Measurements from ENCODE around the gene SEC11A.

The SEC11A gene

GRCh38 chr15:84659904-84660781, 55.8 kb downstream of the SEC11A start:
- Histone ChIP-seq H3K27ac (ENCODE audit: low read depth, low read length) (no peak overlapping the region), H3K9ac (ENCODE audit: low read length in 5 of 5) (no peak overlapping the region), H3K9me3 (ENCODE audit: control insufficient read depth in 5 of 5, low read length in 5 of 5) (no peaks in the 10 kb centered on the region), H3K36me3 (ENCODE audit: control insufficient read depth in 5 of 5, insufficient read depth in 5 of 5, low read length in 5 of 5) (peaks cover 0 to 6% (median 3%) of the 10 kb centered on the region in 5 donors), H3K4me3 (ENCODE audit: low read depth in 1 of 5, low read length in 5 of 5) (no peak overlapping the region), H3K4me1 (ENCODE audit: control insufficient read depth in 5 of 5, insufficient read depth in 5 of 5, low read length in 5 of 5) (peaks cover 2 to 41% (median 30%) of the 10 kb centered on the region in 5 donors), H3K27me3 (ENCODE audit: control insufficient read depth in 5 of 5, insufficient read depth in 4 of 5, low read length in 5 of 5) (no peaks in the 10 kb centered on the region)

- Histone ChIP-seq H3K9ac (ENCODE audit: low read length in 5 of 5) (peak overlapping the region; percentile 68 to 88 (median 81)), H3K27ac (ENCODE audit: low read depth, low read length) (peak overlapping the region; percentile 93), H3K4me3 (ENCODE audit: low read depth in 1 of 5, low read length in 5 of 5) (peak overlapping the region; percentile 31 to 74 (median 66)), H3K9me3 (ENCODE audit: control insufficient read depth in 5 of 5, low read length in 5 of 5) (no peaks in the 10 kb centered on the region), H3K4me1 (ENCODE audit: control insufficient read depth in 5 of 5, insufficient read depth in 5 of 5, low read length in 5 of 5) (peaks cover 4 to 47% (median 40%) of the 10 kb centered on the region in 5 donors), H3K36me3 (ENCODE audit: control insufficient read depth in 5 of 5, insufficient read depth in 5 of 5, low read length in 5 of 5) (peaks cover 0 to 3% (median 0%) of the 10 kb centered on the region in 5 donors), H3K27me3 (ENCODE audit: control insufficient read depth in 5 of 5, insufficient read depth in 4 of 5, low read length in 5 of 5) (no peaks in the 10 kb centered on the region)
These were observed 57.0 kb downstream of the SEC11A start for GRCh38 chr15:84658788-84659411.

GRCh38 chr15:84658080-84658787, 57.7 kb downstream of the SEC11A start, which contains the start of gene NMB:
NMB (minus strand) TSS chr15:84658199; CDS start chr15:84658152, 47 bp downstream.
- peaks cover 10 to 53% (median 47%) of the 10 kb centered on the region in 5 donors for H3K4me1 ChIP-seq (ENCODE audit: control insufficient read depth in 5 of 5, insufficient read depth in 5 of 5, low read length in 5 of 5)
- H3K4me3 ChIP-seq (ENCODE audit: low read depth in 1 of 5, low read length in 5 of 5) = peak within 1 kb of the TSS; percentile 66 to 79 (median 70)
- peak within 1 kb of the TSS; percentile 75 to 94 (median 84) for H3K9ac ChIP-seq (ENCODE audit: low read length in 5 of 5)
- H3K27me3 ChIP-seq (ENCODE audit: control insufficient read depth in 5 of 5, insufficient read depth in 4 of 5, low read length in 5 of 5) = no peaks in the 10 kb centered on the region
- H3K36me3 ChIP-seq (ENCODE audit: control insufficient read depth in 5 of 5, insufficient read depth in 5 of 5, low read length in 5 of 5) = peaks cover 0 to 3% (median 0%) of the 10 kb centered on the region in 5 donors
- H3K27ac ChIP-seq (ENCODE audit: low read depth, low read length) = peak within 1 kb of the TSS; percentile 93
- no peaks in the 10 kb centered on the region for H3K9me3 ChIP-seq (ENCODE audit: control insufficient read depth in 5 of 5, low read length in 5 of 5)

GRCh38 chr15:84657748-84658079, 58.2 kb downstream of the SEC11A start:
- Histone ChIP-seq H3K27me3 (ENCODE audit: control insufficient read depth in 5 of 5, insufficient read depth in 4 of 5, low read length in 5 of 5) (no peaks in the 10 kb centered on the region), H3K9me3 (ENCODE audit: control insufficient read depth in 5 of 5, low read length in 5 of 5) (no peaks in the 10 kb centered on the region), H3K27ac (ENCODE audit: low read depth, low read length) (peak overlapping the region; percentile 93), H3K4me1 (ENCODE audit: control insufficient read depth in 5 of 5, insufficient read depth in 5 of 5, low read length in 5 of 5) (peaks cover 10 to 54% (median 43%) of the 10 kb centered on the region in 5 donors), H3K9ac (ENCODE audit: low read length in 5 of 5) (peak overlapping the region in 4 of 5 donors; percentile 75 to 94 (median 86)), H3K4me3 (ENCODE audit: low read depth in 1 of 5, low read length in 5 of 5) (peak overlapping the region; percentile 66 to 79 (median 70)), H3K36me3 (ENCODE audit: control insufficient read depth in 5 of 5, insufficient read depth in 5 of 5, low read length in 5 of 5) (peaks cover 0 to 4% (median 0%) of the 10 kb centered on the region in 5 donors)

GRCh38 chr15:84656972-84657371, 59.0 kb downstream of the SEC11A start:
- Histone ChIP-seq H3K9me3 (ENCODE audit: control insufficient read depth in 5 of 5, low read length in 5 of 5) (no peaks in the 10 kb centered on the region), H3K4me1 (ENCODE audit: control insufficient read depth in 5 of 5, insufficient read depth in 5 of 5, low read length in 5 of 5) (peaks cover 10 to 52% (median 38%) of the 10 kb centered on the region in 5 donors), H3K4me3 (ENCODE audit: low read depth in 1 of 5, low read length in 5 of 5) (peak overlapping the region; percentile 66 to 79 (median 70)), H3K27ac (ENCODE audit: low read depth, low read length) (peak overlapping the region; percentile 93), H3K36me3 (ENCODE audit: control insufficient read depth in 5 of 5, insufficient read depth in 5 of 5, low read length in 5 of 5) (peaks cover 0 to 10% (median 3%) of the 10 kb centered on the region in 5 donors), H3K27me3 (ENCODE audit: control insufficient read depth in 5 of 5, insufficient read depth in 4 of 5, low read length in 5 of 5) (no peaks in the 10 kb centered on the region), H3K9ac (ENCODE audit: low read length in 5 of 5) (peak overlapping the region; percentile 23 to 94 (median 83))

GRCh38 chr15:84654689-84655453, 61.1 kb downstream of the SEC11A start:
- H3K27me3 ChIP-seq (ENCODE audit: control insufficient read depth in 5 of 5, insufficient read depth in 4 of 5, low read length in 5 of 5) = no peaks in the 10 kb centered on the region
- peaks cover 0 to 16% (median 14%) of the 10 kb centered on the region in 5 donors for H3K36me3 ChIP-seq (ENCODE audit: control insufficient read depth in 5 of 5, insufficient read depth in 5 of 5, low read length in 5 of 5)
- H3K9ac ChIP-seq (ENCODE audit: low read length in 5 of 5) = peak overlapping the region in 4 of 5 donors; percentile 74 to 93 (median 82)
- H3K4me3 ChIP-seq (ENCODE audit: low read depth in 1 of 5, low read length in 5 of 5) = peak overlapping the region; percentile 82 to 99 (median 94)
- H3K9me3 ChIP-seq (ENCODE audit: control insufficient read depth in 5 of 5, low read length in 5 of 5) = no peaks in the 10 kb centered on the region
- H3K27ac ChIP-seq (ENCODE audit: low read depth, low read length) = peak overlapping the region; percentile 93
- peaks cover 10 to 52% (median 39%) of the 10 kb centered on the region in 5 donors for H3K4me1 ChIP-seq (ENCODE audit: control insufficient read depth in 5 of 5, insufficient read depth in 5 of 5, low read length in 5 of 5)

- Histone ChIP-seq H3K27me3 (ENCODE audit: control insufficient read depth in 5 of 5, insufficient read depth in 4 of 5, low read length in 5 of 5) (no peaks in the 10 kb centered on the region), H3K9me3 (ENCODE audit: control insufficient read depth in 5 of 5, low read length in 5 of 5) (no peaks in the 10 kb centered on the region), H3K9ac (ENCODE audit: low read length in 5 of 5) (peak within 1 kb of the TSS; percentile 65 to 93 (median 80)), H3K27ac (ENCODE audit: low read depth, low read length) (peak within 1 kb of the TSS; percentile 93), H3K4me3 (ENCODE audit: low read depth in 1 of 5, low read length in 5 of 5) (peak within 1 kb of the TSS; percentile 84 to 99 (median 94)), H3K4me1 (ENCODE audit: control insufficient read depth in 5 of 5, insufficient read depth in 5 of 5, low read length in 5 of 5) (peaks cover 10 to 57% (median 42%) of the 10 kb centered on the region in 5 donors), H3K36me3 (ENCODE audit: control insufficient read depth in 5 of 5, insufficient read depth in 5 of 5, low read length in 5 of 5) (peaks cover under 1 to 22% (median 16%) of the 10 kb centered on the region in 5 donors)
These were observed 61.8 kb downstream of the SEC11A start, which contains the start of gene WDR73 for GRCh38 chr15:84653910-84654688. WDR73 (minus strand) TSS chr15:84654283; CDS start chr15:84654274, 9 bp downstream.

GRCh38 chr15:84653584-84653909, 62.4 kb downstream of the SEC11A start:
- peak overlapping the region; percentile 65 to 93 (median 80) for H3K9ac ChIP-seq (ENCODE audit: low read length in 5 of 5)
- H3K9me3 ChIP-seq (ENCODE audit: control insufficient read depth in 5 of 5, low read length in 5 of 5) = no peaks in the 10 kb centered on the region
- peaks cover 4 to 27% (median 20%) of the 10 kb centered on the region in 5 donors for H3K36me3 ChIP-seq (ENCODE audit: control insufficient read depth in 5 of 5, insufficient read depth in 5 of 5, low read length in 5 of 5)
- H3K4me3 ChIP-seq (ENCODE audit: low read depth in 1 of 5, low read length in 5 of 5) = peak overlapping the region; percentile 84 to 99 (median 94)
- peak overlapping the region; percentile 93 for H3K27ac ChIP-seq (ENCODE audit: low read depth, low read length)
- H3K4me1 ChIP-seq (ENCODE audit: control insufficient read depth in 5 of 5, insufficient read depth in 5 of 5, low read length in 5 of 5) = peaks cover 10 to 58% (median 44%) of the 10 kb centered on the region in 5 donors
- H3K27me3 ChIP-seq (ENCODE audit: control insufficient read depth in 5 of 5, insufficient read depth in 4 of 5, low read length in 5 of 5) = no peaks in the 10 kb centered on the region

Data from subcutaneous abdominal adipose tissue (tissue), 5 donors.